NB4 (cell line): ENCODE data around the gene CPEB4.
A peak's percentile ranks its signal among the peaks of the same experiment; 100 is the strongest.

Experiments
- DNase-seq: peaks from one replicate; pipeline ENCODE4 v3.0.0; 2010; ENCODE audit warnings: low read depth
- H3K4me3 ChIP-seq: one replicate; pipeline ENCODE4 v1.5.1; 2011; ENCODE audit warnings: mild to moderate bottlenecking, low read depth, low read length, moderate library complexity
- CTCF ChIP-seq: IDR thresholded peaks from one replicate; pipeline ENCODE4 v1.5.1; 2012; ENCODE audit warnings: low read depth, low read length
- MAX ChIP-seq: IDR thresholded peaks from 2 replicates; pipeline ENCODE4 v1.6.1; 2011; ENCODE audit warnings: low read depth, low read length
- MYC ChIP-seq: IDR thresholded peaks from 2 replicates; pipeline ENCODE4 v1.6.1; 2011; ENCODE audit warnings: low read depth, low read length
- POLR2A ChIP-seq: IDR thresholded peaks from 2 replicates; pipeline ENCODE4 v1.6.1; 2011; ENCODE audit warnings: mild to moderate bottlenecking; ENCODE audit not compliant: insufficient read length; ENCODE audit errors: extremely low read depth

CPEB4 gene

GRCh38 chr5:173946323-173946722 lies 58.2 kb downstream of the CPEB4 start:
- H3K4me3 ChIP-seq = no peak overlapping the region
- no peak for TF ChIP-seq MYC
- no peak for TF ChIP-seq MAX
- no peak for DNase-seq

- no peak for DNase-seq
- no peak overlapping the region for H3K4me3 ChIP-seq
- no peak for TF ChIP-seq POLR2A
- TF ChIP-seq MYC = no peak
- no peak for TF ChIP-seq MAX
- TF ChIP-seq CTCF = no peak
These were observed 62.7 kb downstream of the CPEB4 start for GRCh38 chr5:173950829-173951228.

DNA sequence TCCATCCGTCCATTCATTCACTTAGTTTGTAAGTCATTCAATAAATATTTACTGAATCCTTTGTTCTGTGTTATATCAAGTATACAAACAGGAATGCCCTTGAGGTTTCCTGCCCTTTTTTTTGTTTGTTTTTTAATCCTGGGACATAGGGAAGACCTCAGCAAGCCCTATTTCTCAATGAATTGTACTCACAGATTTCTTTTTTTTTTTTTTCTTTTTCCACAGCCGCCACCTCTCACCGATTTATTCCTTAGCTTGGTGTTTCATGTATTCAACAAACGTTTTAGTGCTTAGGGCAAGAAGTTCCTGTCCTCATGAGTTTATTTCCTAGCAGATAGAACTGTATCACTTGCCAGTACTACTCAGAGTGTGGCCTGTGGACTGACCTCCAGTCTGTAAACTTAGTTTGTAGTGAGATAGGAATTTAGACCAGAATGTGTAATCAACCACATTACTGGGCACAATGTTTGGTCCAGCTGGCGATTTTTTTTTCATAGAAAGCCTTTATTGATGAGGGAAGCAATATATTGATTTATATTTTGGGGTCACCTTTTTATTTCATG lies 65.5 kb downstream of the CPEB4 start:
- H3K4me3 ChIP-seq = no peak overlapping the region
- DNase-seq = no peak
- TF ChIP-seq MYC = no peak
- TF ChIP-seq CTCF = no peak
- TF ChIP-seq POLR2A = no peak
- TF ChIP-seq MAX = no peak

DNA sequence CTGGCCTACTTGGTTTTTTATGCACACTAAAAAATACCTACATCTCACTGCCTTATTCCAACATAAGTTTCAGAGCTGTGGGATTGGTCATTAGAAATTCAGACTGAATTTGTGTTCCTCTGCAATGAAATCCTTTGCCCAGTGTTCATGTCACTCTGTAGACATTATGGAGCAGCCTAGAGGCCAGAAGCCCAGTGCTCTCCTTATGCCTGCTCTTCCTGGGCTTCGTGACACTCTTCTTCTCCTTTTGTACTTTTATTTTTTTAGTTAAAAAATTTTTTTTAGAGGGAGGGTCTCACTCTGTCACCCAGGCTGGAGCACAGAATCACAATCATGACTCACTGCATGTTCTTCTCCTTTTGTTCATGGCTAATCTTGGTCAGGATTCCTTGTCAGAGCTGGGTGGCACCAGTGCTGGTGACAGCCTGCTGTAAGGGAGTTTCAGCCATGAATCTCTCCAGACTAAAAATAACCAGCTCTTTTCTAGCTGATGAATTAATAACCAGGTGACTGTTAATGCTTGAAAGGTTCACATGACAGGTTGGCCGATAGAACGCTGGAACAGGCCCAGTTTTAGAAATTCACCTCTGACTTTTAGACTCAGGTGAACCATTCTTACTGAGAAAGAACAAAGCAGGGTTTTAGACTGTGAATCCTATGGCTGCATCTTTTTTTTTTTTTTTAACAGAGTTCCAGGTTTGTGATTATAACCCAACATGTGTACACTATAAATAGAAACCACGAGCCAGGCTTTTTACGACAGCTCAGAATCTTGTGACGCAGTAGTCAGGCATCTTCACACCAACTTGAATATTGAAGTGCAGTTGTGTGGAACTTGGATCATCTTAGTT lies 66.7 kb downstream of the CPEB4 start:
- peak; percentile 23 for DNase-seq
- TF ChIP-seq POLR2A = no peak
- TF ChIP-seq MYC = no peak
- TF ChIP-seq MAX = no peak
- no peak for TF ChIP-seq CTCF
- no peak overlapping the region for H3K4me3 ChIP-seq

- no peak for DNase-seq
- TF ChIP-seq POLR2A (no peak), CTCF (no peak), MYC (no peak), MAX (no peak)
- no peak overlapping the region for H3K4me3 ChIP-seq
These were observed 72.8 kb downstream of the CPEB4 start for GRCh38 chr5:173960986-173961385.

DNA sequence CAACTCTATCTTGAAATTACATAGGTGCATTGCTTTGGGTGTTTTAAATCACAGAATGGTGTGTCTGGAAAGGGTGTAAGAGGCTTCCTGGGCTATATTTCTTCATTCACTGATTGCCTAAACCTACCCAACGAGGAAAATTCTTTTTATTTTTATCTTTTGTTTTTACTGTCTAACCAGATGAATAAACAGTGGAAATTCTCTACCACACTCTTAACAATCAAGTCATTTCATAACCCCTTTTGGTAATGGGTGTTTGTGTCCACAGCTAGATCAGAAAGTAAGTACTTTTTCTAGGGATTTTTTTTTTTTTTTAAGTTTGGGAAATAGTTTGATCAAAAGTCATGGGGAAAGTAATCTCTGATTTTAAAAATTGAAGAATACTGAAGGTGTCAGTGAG lies 73.3 kb downstream of the CPEB4 start:
- no peak for DNase-seq
- no peak overlapping the region for H3K4me3 ChIP-seq
- TF ChIP-seq POLR2A (no peak), MAX (no peak), MYC (no peak), CTCF (no peak)
